Lung (tissue), 12 donors: Measurements from ENCODE around the gene CCDC6. TPM values are rescaled to one million over a fixed set of nuclear protein-coding genes. Genes with fewer than 3 reads are reported as not detected.

Experiments
- ATAC-seq: fragments of 200-7000 bp; cut with Tn5 transposase; one replicate; pipeline ENCODE4 v1.9.1; 2020; ENCODE audit warnings: moderate number of reproducible peaks; ENCODE audit not compliant: insufficient read depth, low FRiP score
- DNase-seq, 3 donors: peaks; one replicate each; pipeline ENCODE4 v3.0.0-alpha.2; 2013 to 2017
- H3K27ac ChIP-seq, 2 donors: one replicate each; pipeline ENCODE4 v1.5.1; 2013; ENCODE audit warnings: mild to moderate bottlenecking in 2 of 2, moderate library complexity in 2 of 2, control low read depth in 1 of 2, inconsistent platforms in 1 of 2, low read depth in 1 of 2, low read length in 1 of 2
- H3K27me3 ChIP-seq, 3 donors: one replicate each; pipeline ENCODE4 v1.5.1; 2013; ENCODE audit warnings: low read length in 2 of 3; ENCODE audit not compliant: control insufficient read depth in 3 of 3, insufficient read depth in 3 of 3
- H3K36me3 ChIP-seq, 4 donors: one replicate each; pipeline ENCODE4 v1.5.1; 2013; ENCODE audit warnings: low read length in 4 of 4, mild to moderate bottlenecking in 1 of 4, moderate library complexity in 1 of 4; ENCODE audit not compliant: control insufficient read depth in 4 of 4, insufficient read depth in 4 of 4
- H3K4me1 ChIP-seq, 5 donors: one replicate each; pipeline ENCODE4 v1.5.1; 2013; ENCODE audit warnings: low read length in 5 of 5, mild to moderate bottlenecking in 2 of 5, moderate library complexity in 1 of 5; ENCODE audit not compliant: control insufficient read depth in 5 of 5, insufficient read depth in 5 of 5
- H3K4me3 ChIP-seq: one replicate; pipeline ENCODE4 v1.5.1; 2013; ENCODE audit warnings: mild to moderate bottlenecking, control low read depth, moderate library complexity
- H3K9ac ChIP-seq, 2 donors: one replicate each; pipeline ENCODE4 v1.5.1; 2013; ENCODE audit warnings: low read length in 2 of 2, control low read depth in 1 of 2; ENCODE audit not compliant: insufficient read depth in 1 of 2
- H3K9me3 ChIP-seq, 4 donors: one replicate each; pipeline ENCODE4 v1.5.1; 2013; ENCODE audit warnings: low read length in 3 of 4, mild to moderate bottlenecking in 1 of 4, moderate library complexity in 1 of 4; ENCODE audit not compliant: control insufficient read depth in 4 of 4, insufficient read depth in 3 of 4
- WGBS, 2 donors: extraction: QIAGEN DNeasy Blood & Tissue Kit; methylation state at CpG; one replicate each; pipeline ENCODE4 v1.1.7; 2013; 5-methylcytosine and 5-hydroxymethylcytosine counted together
- polyA plus RNA-seq, 2 donors: library from polyadenylated mRNA; stranded (reverse); fragments of 200-250 nt; gene quantifications; one replicate each; pipeline ENCODE4 v1.2.1, GENCODE V29; 2013
- total RNA-seq, 2 donors: library from RNA; depleted of rRNA in 1 of 2; stranded (reverse); fragments of >200 nt in 1 of 2; gene quantifications; one replicate each; pipeline ENCODE4 v1.2.1, GENCODE V29; 2014 to 2021
- TF ChIP-seq, protein P1 (sequence below): IDR thresholded peaks from 2 replicates; pipeline ENCODE4 v1.5.1; 2012; ENCODE audit warnings: mild to moderate bottlenecking; ENCODE audit errors: control extremely low read depth, extremely low read depth
- donor health status: control.
- donor health status: control.
- donor health status: Bipolar disorder and iron deficiency.
- donor health status: healthy.
- donor health status: DM: yes; HTN: yes; CAD: no.

The CCDC6 gene
- total and polyA plus RNA-seq, 4 donors = 13.2 to 77.2 (median 28.1) TPM

GRCh38 chr10:59825932-59826331, 80.4 kb downstream of the CCDC6 start:
- Histone ChIP-seq H3K9me3 (no peaks in the 10 kb centered on the region), H3K4me3 (no peak overlapping the region), H3K4me1 (peaks cover 0 to 7% (median 0%) of the 10 kb centered on the region in 5 donors), H3K36me3 (peaks cover 0 to 4% (median 2%) of the 10 kb centered on the region in 4 donors), H3K27ac (no peak overlapping the region), H3K9ac (no peak overlapping the region), H3K27me3 (no peaks in the 10 kb centered on the region)
- ATAC-seq = no peak
- TF ChIP-seq, protein P1, sequence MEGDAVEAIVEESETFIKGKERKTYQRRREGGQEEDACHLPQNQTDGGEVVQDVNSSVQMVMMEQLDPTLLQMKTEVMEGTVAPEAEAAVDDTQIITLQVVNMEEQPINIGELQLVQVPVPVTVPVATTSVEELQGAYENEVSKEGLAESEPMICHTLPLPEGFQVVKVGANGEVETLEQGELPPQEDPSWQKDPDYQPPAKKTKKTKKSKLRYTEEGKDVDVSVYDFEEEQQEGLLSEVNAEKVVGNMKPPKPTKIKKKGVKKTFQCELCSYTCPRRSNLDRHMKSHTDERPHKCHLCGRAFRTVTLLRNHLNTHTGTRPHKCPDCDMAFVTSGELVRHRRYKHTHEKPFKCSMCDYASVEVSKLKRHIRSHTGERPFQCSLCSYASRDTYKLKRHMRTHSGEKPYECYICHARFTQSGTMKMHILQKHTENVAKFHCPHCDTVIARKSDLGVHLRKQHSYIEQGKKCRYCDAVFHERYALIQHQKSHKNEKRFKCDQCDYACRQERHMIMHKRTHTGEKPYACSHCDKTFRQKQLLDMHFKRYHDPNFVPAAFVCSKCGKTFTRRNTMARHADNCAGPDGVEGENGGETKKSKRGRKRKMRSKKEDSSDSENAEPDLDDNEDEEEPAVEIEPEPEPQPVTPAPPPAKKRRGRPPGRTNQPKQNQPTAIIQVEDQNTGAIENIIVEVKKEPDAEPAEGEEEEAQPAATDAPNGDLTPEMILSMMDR = no peak
- DNase-seq = peak in 1 of 3 donors; percentile 26

DNA sequence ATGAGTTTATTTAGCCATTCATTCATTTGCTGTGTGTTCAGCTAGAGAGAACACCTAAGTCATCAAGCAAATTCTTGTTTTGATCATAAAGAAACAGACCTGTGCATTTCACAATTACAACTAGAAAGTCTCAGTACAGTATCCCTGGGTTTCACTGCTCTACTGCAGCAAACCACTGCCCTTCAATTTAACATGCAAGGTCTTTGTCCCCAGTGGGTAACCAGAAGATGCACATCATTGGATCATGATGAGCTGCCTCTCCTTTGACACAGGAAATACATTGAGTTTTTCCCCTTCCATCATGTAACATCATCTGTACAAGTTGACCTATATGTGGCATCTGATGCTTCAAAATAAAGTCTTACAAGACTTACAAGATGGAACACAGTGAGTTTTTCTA, 82.6 kb downstream of the CCDC6 start:
- ATAC-seq (no peak), DNase-seq (no peak)
- Histone ChIP-seq H3K9ac (no peak overlapping the region), H3K36me3 (peaks cover 0 to 2% (median 0%) of the 10 kb centered on the region in 4 donors), H3K4me3 (no peak overlapping the region), H3K9me3 (no peaks in the 10 kb centered on the region), H3K4me1 (peaks cover 0 to 11% (median 0%) of the 10 kb centered on the region in 5 donors), H3K27ac (no peak overlapping the region), H3K27me3 (no peaks in the 10 kb centered on the region)
- TF ChIP-seq, protein P1 = no peak

- 96% methylated on average over 6 of the region's 6 CpGs for WGBS, 2 donors
Observed at GRCh38 chr10:59823111-59823510, 83.2 kb downstream of the CCDC6 start.

More at GRCh38 chr10:59823111-59823510, 83.2 kb downstream of the CCDC6 start:
- TF ChIP-seq, protein P1 = no peak
- Histone ChIP-seq H3K4me1 (peaks cover 0 to 11% (median 0%) of the 10 kb centered on the region in 5 donors), H3K4me3 (no peak overlapping the region), H3K9me3 (no peaks in the 10 kb centered on the region), H3K27me3 (no peaks in the 10 kb centered on the region), H3K27ac (no peak overlapping the region), H3K9ac (no peak overlapping the region), H3K36me3 (peaks cover 0 to 2% (median 0%) of the 10 kb centered on the region in 4 donors)
- DNase-seq (no peak), ATAC-seq (no peak)
